ENCODE results near the gene ANKRD28. TPM values are rescaled to one million over a fixed set of nuclear protein-coding genes. Genes with fewer than 3 reads are reported as not detected.

The ANKRD28 gene
- total and polyA plus RNA-seq, 2 of the 4 experiments (the other 2 are of a cell fraction): 52.6 to 211 TPM

- ATAC-seq (ENCODE audit: low read depth): no peak
- Histone ChIP-seq H2BK5ac (ENCODE audit: low read depth, low read length, poor library complexity, severe bottlenecking) (no peak overlapping the region), H2AK9ac (replicated peaks; ENCODE audit: low read depth, low read length, poor library complexity) (no peak overlapping the region), H4K8ac (ENCODE audit: low read depth in 2 of 2, low read length in 2 of 2) (no peak overlapping the region), H2BK15ac (ENCODE audit: low read depth, low read length) (peak overlapping the region; percentile 83; the same call in 1 of the 3 replicates), H3K23ac (ENCODE audit: low read depth, low read length) (no peak overlapping the region), H4K5ac (ENCODE audit: low read depth, low read length) (no peak overlapping the region; the same call in 1 of the 2 replicates), H3K4me2 (ENCODE audit: low read depth, low read length) (no peak overlapping the region), H2BK20ac (ENCODE audit: low read depth, low read length) (peak overlapping the region; percentile 79; the same call in 1 of the 2 replicates), H3K18ac (ENCODE audit: low read depth, low read length) (no peak overlapping the region), H2AFZ (replicated peaks; ENCODE audit: low read length, poor library complexity) (no peak overlapping the region), H2BK120ac (ENCODE audit: low read depth, low read length) (peak overlapping the region; percentile 78), H3K79me1 (ENCODE audit: low read depth in 1 of 2, low read length in 2 of 2) (peaks cover 5 to 20% of the 10 kb centered on the region in 2 experiments), H3K9ac (ENCODE audit: low read depth, low read length) (no peak overlapping the region), H3K56ac (ENCODE audit: extremely low read depth, insufficient read depth, low read length) (no peak overlapping the region), H3K36me3 (ENCODE audit: control insufficient read depth, insufficient read depth, low read length) (no peaks in the 10 kb centered on the region), H3K14ac (replicated peaks; ENCODE audit: low read depth, low read length) (no peak overlapping the region), H3K27ac (ENCODE audit: insufficient read depth, low read length) (no peak overlapping the region), H3K9me3 (ENCODE audit: control insufficient read depth, insufficient read depth, low read length) (no peaks in the 10 kb centered on the region), H3K4ac (ENCODE audit: low read depth, low read length) (peak overlapping the region; percentile 84), H4K91ac (ENCODE audit: insufficient read depth, low read depth, low read length) (peak overlapping the region; percentile 8; the same call in 1 of the 2 replicates), H2AK5ac (ENCODE audit: low read depth, low read length) (peak overlapping the region; percentile 93; the same call in 1 of the 2 replicates), H3K4me3 (ENCODE audit: insufficient read depth, low read depth, low read length) (no peak overlapping the region), H3K9me1 (ENCODE audit: insufficient read depth, low read length) (peaks cover 30% of the 10 kb centered on the region), H4K20me1 (ENCODE audit: insufficient read depth, low read length) (0 out of 2 replicates have a peak, but pooled peaks cover 3% of the 10 kb centered on the region), H3K4me1 (ENCODE audit: control insufficient read depth, insufficient read depth, low read length) (peaks cover 26% of the 10 kb centered on the region), H3K27me3 (ENCODE audit: control insufficient read depth, insufficient read depth, low read length) (no peaks in the 10 kb centered on the region)
- no peak for TF ChIP-seq ELK1 (IDR thresholded peaks at IDR 0.05; ENCODE audit: borderline replicate concordance, low read depth, low read length)
- TF ChIP-seq MAZ (IDR thresholded peaks at IDR 0.05; ENCODE audit: borderline replicate concordance, low read depth, low read length): no peak
- TF ChIP-seq CEBPB (IDR thresholded peaks at IDR 0.05; ENCODE audit: low read depth, low read length): no peak
- no peak for TF ChIP-seq MXI1 (IDR thresholded peaks at IDR 0.05; ENCODE audit: borderline replicate concordance, low read depth, low read length)
- ChIA-PET POLR2A (ENCODE audit: unreplicated experiment) (no interaction called here), CTCF (no interaction called here)
- dilution Hi-C loops (cut with HindIII; ENCODE audit: low sequenced_read_pairs, unreplicated experiment): no loop called here
- DNase-seq: no peak
- intact Hi-C loops (cut with micrococcal nuclease): no loop called here
- in situ Hi-C loops (cut with MboI; ENCODE audit: low sequenced_read_pairs): loop anchor here (10.0 to 25.0 kb wide), 3 partner anchors 155 to 587 kb away; no protein-coding TSS in a partner anchor
- no TSS peak for BruUV-seq (replicated peaks)
- WGBS, 2 experiments (ENCODE audit: extremely low coverage in 2 of 2, insufficient read length in 1 of 2): no CpG with 5 or more reads among the region's 5 CpGs
Measured at GRCh38 chr3:15649858-15650257, 147.9 kb downstream of the ANKRD28 start.

All from IMR-90 (cell line).